CD14-positive monocyte (primary cell): Measurements from ENCODE around the gene UNC5A. TPM values are rescaled to one million over a fixed set of nuclear protein-coding genes. Genes with fewer than 3 reads are reported as not detected.

ENCODE experiments used
- DNase-seq, 3 donors: peaks; one replicate each; pipeline ENCODE4 v3.0.0-alpha.2; 2011 to 2022
- H2AFZ ChIP-seq: 2 replicates; pipeline ENCODE4 v1.6.0; 2012; ENCODE audit warnings: mild to moderate bottlenecking, low read depth, low read length, inconsistent platforms; ENCODE audit not compliant: insufficient read depth, poor library complexity, severe bottlenecking
- H3K27ac ChIP-seq, 2 donors: 1 replicate in 1 of 2; 2 replicates in 1 of 2; pipeline ENCODE4 v1.5.1; 2012 to 2013; ENCODE audit warnings: low read length in 2 of 2, control low read depth in 1 of 2, inconsistent platforms in 1 of 2, low read depth in 1 of 2, mild to moderate bottlenecking in 1 of 2
- H3K27me3 ChIP-seq, 2 donors: one replicate each; pipeline versions ENCODE4 v1.6.0 to v1.6.1; 2011 to 2013; ENCODE audit warnings: low read length in 2 of 2; ENCODE audit not compliant: control insufficient read depth in 2 of 2, insufficient read depth in 2 of 2
- H3K36me3 ChIP-seq, 2 donors: replicated peaks in 1 of 2; 1 replicate in 1 of 2; 2 replicates in 1 of 2; pipeline versions ENCODE4 v1.5.1 to v1.6.1; 2012 to 2013; ENCODE audit warnings: low read length in 2 of 2, control low read depth in 1 of 2, inconsistent platforms in 1 of 2, mild to moderate bottlenecking in 1 of 2; ENCODE audit not compliant: insufficient read depth in 2 of 2, control insufficient read depth in 1 of 2
- H3K4me1 ChIP-seq, 2 donors: 1 replicate in 1 of 2; 2 replicates in 1 of 2; pipeline versions ENCODE4 v1.5.1 to v1.6.1; 2012 to 2013; ENCODE audit warnings: low read length in 2 of 2, control low read depth in 1 of 2, inconsistent platforms in 1 of 2, mild to moderate bottlenecking in 1 of 2, moderate library complexity in 1 of 2; ENCODE audit not compliant: insufficient read depth in 2 of 2, control insufficient read depth in 1 of 2
- H3K4me2 ChIP-seq: replicated peaks from 2 replicates; pipeline ENCODE3; 2012; ENCODE audit warnings: low read length, moderate library complexity, mild to moderate bottlenecking; ENCODE audit not compliant: poor library complexity, severe bottlenecking; ENCODE audit errors: extremely low read depth
- H3K4me3 ChIP-seq, 3 experiments: fragments of 200-600 bp in 1 of 3; sonication (generic) in 1 of 3; replicated peaks in 1 of 3; 1 replicate in 2 of 3; 2 replicates in 1 of 3; pipeline ENCODE4 v1.5.1; 2011 to 2013; ENCODE audit warnings: low read length in 3 of 3, mild to moderate bottlenecking in 3 of 3, control low read depth in 2 of 3, low read depth in 2 of 3, inconsistent platforms in 1 of 3, moderate library complexity in 1 of 3
- H3K79me2 ChIP-seq: 2 replicates; pipeline ENCODE4 v1.6.0; 2012; ENCODE audit warnings: mild to moderate bottlenecking, control low read depth, inconsistent platforms, low read length, moderate library complexity; ENCODE audit not compliant: insufficient read depth
- H3K9ac ChIP-seq: 2 replicates; pipeline ENCODE4 v1.6.0; 2017; ENCODE audit warnings: low read length, mild to moderate bottlenecking; ENCODE audit not compliant: insufficient read depth, poor library complexity, severe bottlenecking
- H3K9me3 ChIP-seq, 2 donors: replicated peaks in 1 of 2; 1 replicate in 1 of 2; 2 replicates in 1 of 2; pipeline versions ENCODE4 v1.5.1 to v1.6.1; 2012 to 2013; ENCODE audit warnings: low read length in 2 of 2, control low read depth in 1 of 2; ENCODE audit not compliant: control insufficient read depth in 1 of 2, insufficient read depth in 1 of 2
- H4K20me1 ChIP-seq: 2 replicates; pipeline ENCODE4 v1.6.0; 2012; ENCODE audit warnings: mild to moderate bottlenecking, low read length, control low read depth, moderate library complexity; ENCODE audit not compliant: insufficient read depth
- H3K27ac Mint-ChIP-seq, 7 donors: one replicate each; pipeline ENCODE4 v1.8.0; 2020; ENCODE audit warnings: mild to moderate bottlenecking in 7 of 7, mixed read lengths in 7 of 7, moderate library complexity in 6 of 7, inconsistent platforms in 2 of 7
- H3K27me3 Mint-ChIP-seq, 3 donors: one replicate each; pipeline ENCODE4 v1.8.0; 2021 to 2022; ENCODE audit warnings: low read depth in 3 of 3, mild to moderate bottlenecking in 3 of 3, mixed read lengths in 3 of 3, moderate library complexity in 3 of 3, inconsistent platforms in 1 of 3
- H3K36me3 Mint-ChIP-seq, 2 donors: one replicate each; pipeline ENCODE4 v1.8.0; 2020; ENCODE audit warnings: mixed read lengths in 2 of 2, inconsistent platforms in 1 of 2, mild to moderate bottlenecking in 1 of 2
- H3K4me1 Mint-ChIP-seq: one replicate; pipeline ENCODE4 v1.8.0; 2020; ENCODE audit warnings: mild to moderate bottlenecking, mixed read lengths
- H3K4me3 Mint-ChIP-seq, 2 donors: one replicate each; pipeline ENCODE4 v1.8.0; 2020; ENCODE audit warnings: mild to moderate bottlenecking in 2 of 2, mixed read lengths in 2 of 2, moderate library complexity in 1 of 2
- H3K9me3 Mint-ChIP-seq, 7 donors: one replicate each; pipeline ENCODE4 v1.8.0; 2020 to 2022; ENCODE audit warnings: mixed read lengths in 7 of 7, mild to moderate bottlenecking in 6 of 7, moderate library complexity in 6 of 7, inconsistent platforms in 2 of 7
- CTCF ChIP-seq: fragments of 200-600 bp; IDR thresholded peaks from one replicate; pipeline ENCODE4 v1.8.0; 2022; ENCODE audit warnings: antibody characterized with exemption, mild to moderate bottlenecking
- WGBS: methylation state at CpG from one replicate; pipeline ENCODE4 v1.1.5; 2013; ENCODE audit warnings: missing lambda C conversion rate; ENCODE audit not compliant: insufficient coverage; 5-methylcytosine and 5-hydroxymethylcytosine counted together
- intact Hi-C, 2 donors: fragments of 100-400 bp; cut with micrococcal nuclease; formaldehyde crosslinking; loops; one replicate each; pipeline versions ENCODE4 v1.15.0 to v1.15.1; 2023
- polyA plus RNA-seq, 3 donors: library from polyadenylated mRNA; depleted of rRNA in 1 of 3; unstranded in 2 of 3; stranded (reverse) in 1 of 3; fragments of 300-500 nt in 2 of 3; fragments of >200 nt in 1 of 3; fragmentation: Illumina TruSeq in 2 of 3; gene quantifications; 1 replicate in 2 of 3; 2 replicates in 1 of 3; pipeline ENCODE4 v1.2.3, GENCODE V29; 2012 to 2021

UNC5A gene
- polyA plus RNA-seq, 3 donors: 0.03 to 0.07 TPM; not detected in 1

GRCh38 chr5:176891331-176891958, 81.1 kb downstream of the UNC5A start:
- Mint-ChIP-seq H3K27ac (peak overlapping the region in 6 of 7 donors; percentile 44 to 72 (median 64)), H3K4me3 (peak overlapping the region in 1 of 2 donors; percentile 29), H3K36me3 (peaks cover 87 to 94% of the 10 kb centered on the region in 2 donors), H3K9me3 (peaks cover 0 to 2% (median 0%) of the 10 kb centered on the region in 7 donors), H3K4me1 (peaks cover 65% of the 10 kb centered on the region), H3K27me3 (peaks cover 0 to 1% (median 1%) of the 10 kb centered on the region in 3 donors)
- no peaks in the 10 kb centered on the region for H3K9me3 ChIP-seq
- 84% methylated on average over 9 of the region's 9 CpGs for WGBS
- peak overlapping the region in 1 of 2 donors; percentile 79 for H3K27ac ChIP-seq
- peaks cover 68% of the 10 kb centered on the region for H3K79me2 ChIP-seq
- no peak overlapping the region for H3K4me2 ChIP-seq
- DNase-seq: no peak
- H4K20me1 ChIP-seq: peaks cover 74% of the 10 kb centered on the region
- H3K4me1 ChIP-seq: peaks cover 46 to 60% of the 10 kb centered on the region in 2 donors
- H3K4me3 ChIP-seq: no peak overlapping the region
- H3K27me3 ChIP-seq: no peaks in the 10 kb centered on the region
- no peak for TF ChIP-seq CTCF
- peaks cover 72 to 79% of the 10 kb centered on the region in 2 donors for H3K36me3 ChIP-seq
- intact Hi-C loops: loop anchor here (5.0 to 10.0 kb wide), 3 partner anchors 36 to 347 kb away; partner anchors contain the start of genes CDHR2 (in 1 of the 2) and UIMC1 (in 1 of the 2)
- H2AFZ ChIP-seq: no peak overlapping the region
- H3K9ac ChIP-seq: no peak overlapping the region

DNA sequence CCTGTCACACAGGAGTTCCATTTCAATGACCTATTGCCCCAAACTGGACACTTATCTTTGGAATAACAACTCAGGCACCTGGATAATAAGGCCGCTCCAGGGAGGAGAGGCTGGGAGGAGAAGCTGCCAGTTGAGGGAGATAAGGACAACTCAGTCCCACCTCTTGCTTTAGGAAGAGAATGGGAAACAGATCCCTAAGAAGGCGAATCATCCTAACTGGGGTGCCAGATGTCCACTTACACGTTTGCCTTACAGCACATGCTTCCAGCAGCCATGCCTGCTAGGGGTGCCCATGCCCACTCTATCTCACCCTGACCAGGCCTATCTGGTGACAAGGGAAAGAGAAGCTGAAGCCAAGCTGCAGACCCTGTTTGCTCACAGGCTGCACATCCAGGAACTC, 82.3 kb downstream of the UNC5A start:
- Histone ChIP-seq H3K4me1 (peaks cover 58 to 66% of the 10 kb centered on the region in 2 donors), H3K27me3 (no peaks in the 10 kb centered on the region), H3K79me2 (peaks cover 80% of the 10 kb centered on the region), H4K20me1 (peaks cover 62% of the 10 kb centered on the region), H3K36me3 (peaks cover 60 to 67% of the 10 kb centered on the region in 2 donors), H3K4me3 (peak overlapping the region in 1 of 3 experiments; percentile 57), H3K9ac (no peak overlapping the region), H3K9me3 (no peaks in the 10 kb centered on the region), H3K27ac (peak overlapping the region in 1 of 2 donors; percentile 79), H2AFZ (no peak overlapping the region), H3K4me2 (peak overlapping the region; percentile 30)
- H3K4me3 Mint-ChIP-seq: peak overlapping the region in 1 of 2 donors; percentile 39
- H3K9me3 Mint-ChIP-seq: peaks cover 0 to 2% (median 0%) of the 10 kb centered on the region in 7 donors
- intact Hi-C loops: loop anchor here (5.0 to 10.0 kb wide), 3 partner anchors 35 to 348 kb away; partner anchors contain the start of genes CDHR2 (in 1 of the 2) and UIMC1 (in 1 of the 2)
- H3K36me3 Mint-ChIP-seq: peaks cover 80 to 90% of the 10 kb centered on the region in 2 donors
- peaks cover 71% of the 10 kb centered on the region for H3K4me1 Mint-ChIP-seq
- H3K27me3 Mint-ChIP-seq: peaks cover 0 to 2% (median 1%) of the 10 kb centered on the region in 3 donors
- no peak for TF ChIP-seq CTCF
- DNase-seq: no peak
- H3K27ac Mint-ChIP-seq: peak overlapping the region in 4 of 7 donors; percentile 24 to 72 (median 57)
- 75% methylated on average over 2 of the region's 3 CpGs for WGBS
